SW480 (cell line): Measurements from ENCODE around the gene C1orf21.
"Not testable (repeated sequence)": the region's sequence is repeated elsewhere in the genome, so short reads cannot be mapped to it uniquely, and the experiment has no call there.

Experiments
- DNase-seq: peaks from one replicate; pipeline ENCODE4 v3.0.0-alpha.2; 2016; ENCODE audit warnings: low spot score

The C1orf21 gene

GRCh38 chr1:184598403-184599193, 211.8 kb downstream of the C1orf21 start:
- no peak for DNase-seq

- DNase-seq: no peak
Measured at GRCh38 chr1:184604152-184604900, 217.5 kb downstream of the C1orf21 start.

GRCh38 chr1:184605941-184606340, 219.1 kb downstream of the C1orf21 start:
- no peak for DNase-seq

GRCh38 chr1:184606786-184607185, 220.0 kb downstream of the C1orf21 start:
- no peak for DNase-seq

GRCh38 chr1:184608581-184608980, 221.8 kb downstream of the C1orf21 start:
- DNase-seq: no peak

- no peak for DNase-seq
Measured at GRCh38 chr1:184608990-184609389, 222.2 kb downstream of the C1orf21 start.

GRCh38 chr1:184610876-184611595, 224.2 kb downstream of the C1orf21 start:
- no peak for DNase-seq

- not testable (repeated sequence) for DNase-seq
Measured at GRCh38 chr1:184612229-184612628, 225.4 kb downstream of the C1orf21 start.

- DNase-seq: no peak
Measured at GRCh38 chr1:184614667-184615066, 227.8 kb downstream of the C1orf21 start.

GRCh38 chr1:184615301-184615700, 228.5 kb downstream of the C1orf21 start:
- DNase-seq: no peak

GRCh38 chr1:184616504-184616903, 229.7 kb downstream of the C1orf21 start:
- DNase-seq: no peak

GRCh38 chr1:184617433-184618029, 230.7 kb downstream of the C1orf21 start:
- no peak for DNase-seq

GRCh38 chr1:184618851-184619250, 232.0 kb downstream of the C1orf21 start:
- no peak for DNase-seq

- no peak for DNase-seq
Measured at GRCh38 chr1:184620469-184620868, 233.6 kb downstream of the C1orf21 start.

- no peak for DNase-seq
Measured at GRCh38 chr1:184621260-184621659, 234.4 kb downstream of the C1orf21 start.

- no peak for DNase-seq
Measured at GRCh38 chr1:184622136-184622823, 235.5 kb downstream of the C1orf21 start.

GRCh38 chr1:184623404-184623803, 236.6 kb downstream of the C1orf21 start:
- DNase-seq: no peak

GRCh38 chr1:184624051-184624450, 237.2 kb downstream of the C1orf21 start:
- no peak for DNase-seq

- no peak for DNase-seq
Measured at GRCh38 chr1:184624626-184625025, 237.8 kb downstream of the C1orf21 start.

GRCh38 chr1:184625271-184625670, 238.4 kb downstream of the C1orf21 start:
- no peak for DNase-seq
